PC-3 (cell line): Measurements from ENCODE around the gene PNMA6E.

ENCODE experiments used
- CTCF ChIP-seq: fragments of 300-600 bp; sonication (generic); conservative IDR thresholded peaks from 2 replicates; pipeline ENCODE4 v1.5.1; 2017; ENCODE audit warnings: antibody characterized with exemption, low read depth, mild to moderate bottlenecking, low read length
- EZH2 ChIP-seq: fragments of 300-600 bp; sonication (generic); IDR thresholded peaks from one replicate; pipeline ENCODE4 v1.6.1; 2017; ENCODE audit warnings: antibody characterized with exemption, mild to moderate bottlenecking, low read length; ENCODE audit not compliant: unreplicated experiment
- EZH2phosphoT487 ChIP-seq: fragments of 300-600 bp; sonication (generic); IDR thresholded peaks from 2 replicates; pipeline ENCODE4 v1.6.1; 2018; ENCODE audit warnings: mild to moderate bottlenecking, antibody characterized with exemption, low read length, borderline replicate concordance

- TF ChIP-seq CTCF (no peak), EZH2 (no peak), EZH2phosphoT487 (no peak)
Observed at GRCh38 chrX:153347530-153347929, 53.6 kb downstream of the PNMA6E start.
